Lower leg skin (tissue), 3 donors: Measurements from ENCODE around the gene ARID3B.

Experiments
- POLR2A ChIP-seq, 2 donors: fragments of 450-650 bp; IDR thresholded peaks; one replicate each; pipeline ENCODE4 v1.6.1; 2016 to 2017; ENCODE audit warnings: antibody characterized with exemption in 2 of 2, mild to moderate bottlenecking in 1 of 2, moderate library complexity in 1 of 2
- TF ChIP-seq, protein P1 (sequence below), 3 donors: fragments of 450-650 bp; IDR thresholded peaks; one replicate each; pipeline ENCODE4 v1.5.1; 2016; ENCODE audit warnings: antibody characterized with exemption in 3 of 3, mild to moderate bottlenecking in 3 of 3, moderate library complexity in 2 of 3

DNA sequence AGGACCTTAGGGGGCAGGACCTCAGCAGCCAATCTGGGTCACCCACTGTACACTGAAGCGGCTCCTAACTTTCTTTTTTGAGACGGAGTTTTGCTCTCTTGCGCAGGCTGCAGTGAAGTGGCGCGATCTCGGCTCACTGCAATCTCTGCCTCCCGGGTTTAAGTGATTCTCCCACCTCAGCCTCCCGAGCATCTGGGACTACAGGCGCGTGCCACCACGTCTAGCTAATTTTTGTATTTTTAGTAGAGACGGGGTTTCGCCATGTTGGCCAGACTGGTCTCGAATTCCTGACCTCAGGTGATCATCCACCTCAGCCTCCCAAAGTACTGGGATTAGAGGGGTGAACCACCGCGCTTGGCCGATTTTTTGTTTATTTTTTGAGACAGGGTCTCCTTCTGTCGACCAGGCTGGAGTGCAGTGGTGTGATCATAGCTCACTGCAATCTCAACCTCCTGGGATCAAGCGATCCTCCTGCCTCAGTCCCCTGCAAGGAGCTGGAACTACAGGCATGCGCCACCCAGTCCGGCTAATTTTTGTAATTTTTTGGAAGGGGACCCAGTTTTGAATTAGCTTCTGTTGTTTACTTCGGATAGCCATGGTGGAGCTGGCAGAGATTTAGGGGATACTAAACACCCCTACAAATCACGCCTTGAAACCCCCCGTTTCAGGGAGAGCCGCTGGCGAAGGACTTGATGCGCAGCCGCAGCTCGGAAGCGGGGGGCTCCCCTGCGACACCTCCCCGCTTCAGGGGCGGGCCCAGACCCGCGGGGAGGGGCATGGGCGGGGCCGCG lies 73.1 kb downstream of the ARID3B start:
- TF ChIP-seq, protein P1, sequence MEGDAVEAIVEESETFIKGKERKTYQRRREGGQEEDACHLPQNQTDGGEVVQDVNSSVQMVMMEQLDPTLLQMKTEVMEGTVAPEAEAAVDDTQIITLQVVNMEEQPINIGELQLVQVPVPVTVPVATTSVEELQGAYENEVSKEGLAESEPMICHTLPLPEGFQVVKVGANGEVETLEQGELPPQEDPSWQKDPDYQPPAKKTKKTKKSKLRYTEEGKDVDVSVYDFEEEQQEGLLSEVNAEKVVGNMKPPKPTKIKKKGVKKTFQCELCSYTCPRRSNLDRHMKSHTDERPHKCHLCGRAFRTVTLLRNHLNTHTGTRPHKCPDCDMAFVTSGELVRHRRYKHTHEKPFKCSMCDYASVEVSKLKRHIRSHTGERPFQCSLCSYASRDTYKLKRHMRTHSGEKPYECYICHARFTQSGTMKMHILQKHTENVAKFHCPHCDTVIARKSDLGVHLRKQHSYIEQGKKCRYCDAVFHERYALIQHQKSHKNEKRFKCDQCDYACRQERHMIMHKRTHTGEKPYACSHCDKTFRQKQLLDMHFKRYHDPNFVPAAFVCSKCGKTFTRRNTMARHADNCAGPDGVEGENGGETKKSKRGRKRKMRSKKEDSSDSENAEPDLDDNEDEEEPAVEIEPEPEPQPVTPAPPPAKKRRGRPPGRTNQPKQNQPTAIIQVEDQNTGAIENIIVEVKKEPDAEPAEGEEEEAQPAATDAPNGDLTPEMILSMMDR (IDR thresholded peaks at IDR 0.05) = no peak
- TF ChIP-seq POLR2A (IDR thresholded peaks at IDR 0.05) = no peak
